MCF 10A (cell line): ENCODE results near the gene CORO1C. TPM values are rescaled to one million over a fixed set of nuclear protein-coding genes. Genes with fewer than 3 reads are reported as not detected.
"Not testable (repeated sequence)": the region's sequence is repeated elsewhere in the genome, so short reads cannot be mapped to it uniquely, and the experiment has no call there.

Source experiments
- BruUV-seq: library from RNA; stranded (reverse); fragments of 400-500 nt; replicated peaks from 2 replicates; lab custom pipeline; 2021; lab: Mats Ljungman, UMichigan
- CTCF ChIA-PET: fragments of 300-600 bp; sonication (Branson Sonifier 250); formaldehyde crosslinking; extraction: SDS; loops from one replicate; lab custom pipeline; 2021; ENCODE audit warnings: antibody characterized with exemption, inconsistent platforms; lab: Yijun Ruan, JAX
- POLR2A ChIA-PET: fragments of 300-600, 350-650 bp; sonication (Branson Sonifier 250); formaldehyde crosslinking; extraction: SDS; loops from one replicate; lab custom pipeline; 2020; ENCODE audit warnings: antibody characterized with exemption, inconsistent platforms; lab: Yijun Ruan, JAX
- DNase-seq: peaks from one replicate; pipeline ENCODE4 v3.0.0-alpha.2; 2018; ENCODE audit not compliant: unreplicated experiment
- H3K27ac Mint-ChIP-seq: one replicate; pipeline ENCODE4 v1.8.0; 2022; ENCODE audit warnings: mild to moderate bottlenecking, low read depth, mixed read lengths; ENCODE audit not compliant: unreplicated experiment
- H3K27me3 Mint-ChIP-seq: one replicate; pipeline ENCODE4 v1.8.0; 2022; ENCODE audit warnings: mixed read lengths; ENCODE audit not compliant: insufficient read depth, unreplicated experiment
- H3K36me3 Mint-ChIP-seq: one replicate; pipeline ENCODE4 v1.8.0; 2022; ENCODE audit warnings: mild to moderate bottlenecking, moderate library complexity, mixed read lengths; ENCODE audit not compliant: insufficient read depth, unreplicated experiment
- H3K4me1 Mint-ChIP-seq: one replicate; pipeline ENCODE4 v1.8.0; 2022; ENCODE audit warnings: mixed read lengths; ENCODE audit not compliant: insufficient read depth, unreplicated experiment
- H3K4me3 Mint-ChIP-seq: one replicate; pipeline ENCODE4 v1.8.0; 2022; ENCODE audit warnings: mild to moderate bottlenecking, moderate library complexity, mixed read lengths; ENCODE audit not compliant: unreplicated experiment
- H3K9me3 Mint-ChIP-seq: one replicate; pipeline ENCODE4 v1.8.0; 2022; ENCODE audit warnings: mixed read lengths; ENCODE audit not compliant: unreplicated experiment
- intact Hi-C: fragments of 100-400 bp; cut with micrococcal nuclease; formaldehyde crosslinking; loops from 2 replicates; pipeline ENCODE4 v1.14.1; 2022
- total RNA-seq: library from RNA; stranded (reverse); gene quantifications from 2 replicates; pipeline ENCODE4 v1.2.3, GENCODE V29; 2022
- TF ChIP-seq, protein P1 (sequence below): fragments of 200-600 bp; IDR thresholded peaks from one replicate; pipeline ENCODE4 v1.8.0; 2022; ENCODE audit warnings: antibody characterized with exemption, mild to moderate bottlenecking; ENCODE audit not compliant: unreplicated experiment

Gene CORO1C
- total RNA-seq, 1 experiment from 2014 or later, result 130 TPM

DNA sequence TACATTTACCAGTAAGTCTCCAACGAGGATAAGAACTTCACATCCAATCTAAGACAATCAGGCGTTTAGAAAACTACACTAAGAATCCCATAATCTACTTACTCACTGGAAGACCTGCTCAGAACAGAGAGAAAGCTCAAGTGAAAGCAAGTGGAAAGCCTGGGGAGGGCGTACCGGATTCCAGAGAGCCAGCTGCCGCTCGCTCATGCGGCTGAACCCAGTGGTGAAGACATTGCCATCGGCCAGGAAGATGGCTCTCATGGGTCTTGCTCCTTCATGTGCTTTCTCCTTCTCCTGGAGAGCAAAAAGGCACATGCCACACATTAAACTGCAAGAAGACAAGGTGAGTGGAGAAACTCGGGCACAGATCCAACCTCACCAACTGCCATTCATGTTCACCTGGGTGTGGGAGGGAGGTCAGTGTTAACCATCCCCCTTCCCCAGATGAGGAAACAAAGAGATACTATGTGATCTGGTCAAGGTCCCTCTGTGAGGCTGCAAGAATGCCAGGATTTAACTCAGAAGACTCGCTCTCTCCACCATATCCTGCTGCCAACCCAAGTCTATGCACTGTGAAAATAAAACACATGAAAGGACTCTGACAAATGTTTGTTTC is 74.1 kb downstream of the CORO1C start:
- BruUV-seq, result no TSS peak
- Mint-ChIP-seq H3K36me3 (peaks cover 55% of the 10 kb centered on the region), H3K27me3 (no peaks in the 10 kb centered on the region), H3K4me1 (no peaks in the 10 kb centered on the region), H3K9me3 (no peaks in the 10 kb centered on the region), H3K4me3 (no peak overlapping the region), H3K27ac (no peak overlapping the region)
- TF ChIP-seq, protein P1, sequence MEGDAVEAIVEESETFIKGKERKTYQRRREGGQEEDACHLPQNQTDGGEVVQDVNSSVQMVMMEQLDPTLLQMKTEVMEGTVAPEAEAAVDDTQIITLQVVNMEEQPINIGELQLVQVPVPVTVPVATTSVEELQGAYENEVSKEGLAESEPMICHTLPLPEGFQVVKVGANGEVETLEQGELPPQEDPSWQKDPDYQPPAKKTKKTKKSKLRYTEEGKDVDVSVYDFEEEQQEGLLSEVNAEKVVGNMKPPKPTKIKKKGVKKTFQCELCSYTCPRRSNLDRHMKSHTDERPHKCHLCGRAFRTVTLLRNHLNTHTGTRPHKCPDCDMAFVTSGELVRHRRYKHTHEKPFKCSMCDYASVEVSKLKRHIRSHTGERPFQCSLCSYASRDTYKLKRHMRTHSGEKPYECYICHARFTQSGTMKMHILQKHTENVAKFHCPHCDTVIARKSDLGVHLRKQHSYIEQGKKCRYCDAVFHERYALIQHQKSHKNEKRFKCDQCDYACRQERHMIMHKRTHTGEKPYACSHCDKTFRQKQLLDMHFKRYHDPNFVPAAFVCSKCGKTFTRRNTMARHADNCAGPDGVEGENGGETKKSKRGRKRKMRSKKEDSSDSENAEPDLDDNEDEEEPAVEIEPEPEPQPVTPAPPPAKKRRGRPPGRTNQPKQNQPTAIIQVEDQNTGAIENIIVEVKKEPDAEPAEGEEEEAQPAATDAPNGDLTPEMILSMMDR, result no peak
- intact Hi-C loops, result no loop called here
- ChIA-PET POLR2A (no interaction called here), CTCF (interaction anchor here (1.6 kb wide), 1 partner anchor 146 kb away, joined by 3 read pairs; no protein-coding TSS in a partner anchor)
- DNase-seq, result no peak

DNA sequence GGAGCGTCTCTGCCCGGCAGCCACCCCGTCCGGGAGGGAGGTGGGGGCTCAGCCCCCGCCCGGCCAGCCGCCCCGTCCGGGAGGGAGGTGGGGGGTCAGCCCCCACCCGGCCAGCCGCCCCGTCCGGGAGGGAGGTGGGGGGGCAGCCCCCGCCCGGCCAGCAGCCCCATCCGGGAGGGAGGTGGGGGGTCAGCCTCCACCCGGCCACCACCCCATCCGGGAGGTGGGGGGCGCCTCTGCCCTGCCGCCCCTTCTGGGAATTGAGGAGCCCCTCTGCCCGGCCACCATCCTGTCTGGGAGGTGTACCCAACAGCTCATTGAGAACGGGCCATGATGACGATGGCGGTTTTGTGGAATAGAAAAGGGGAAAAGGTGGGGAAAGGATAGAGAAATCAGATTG is 75.1 kb downstream of the CORO1C start:
- H3K9me3 Mint-ChIP-seq, DNase-seq, CTCF ChIA-PET, intact Hi-C loops, H3K4me3 Mint-ChIP-seq, BruUV-seq, H3K27me3 Mint-ChIP-seq, H3K4me1 Mint-ChIP-seq, H3K27ac Mint-ChIP-seq: not testable (repeated sequence)
- POLR2A ChIA-PET, result interaction anchor here (0.6 kb wide), 1 partner anchor 123 kb away, joined by 3 read pairs; no protein-coding TSS in a partner anchor
- H3K36me3 Mint-ChIP-seq, result peaks cover 57% of the 10 kb centered on the region

DNA sequence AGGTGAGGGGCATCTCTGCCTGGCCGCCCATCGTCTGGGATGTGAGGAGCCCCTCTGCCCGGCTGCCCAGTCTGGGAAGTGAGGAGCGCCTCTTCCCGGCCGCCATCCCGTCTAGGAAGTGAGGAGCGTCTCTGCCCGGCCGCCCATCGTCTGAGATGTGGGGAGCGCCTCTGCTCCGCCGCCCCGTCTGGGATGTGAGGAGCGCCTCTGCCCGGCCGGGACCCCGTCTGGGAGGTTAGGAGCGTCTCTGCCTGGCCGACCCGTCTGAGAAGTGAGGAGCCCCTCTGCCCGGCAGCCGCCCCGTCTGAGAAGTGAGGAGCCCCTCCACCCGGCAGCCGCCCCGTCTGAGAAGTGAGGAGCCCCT is 75.5 kb downstream of the CORO1C start:
- DNase-seq, H3K27ac Mint-ChIP-seq, H3K4me1 Mint-ChIP-seq, H3K9me3 Mint-ChIP-seq, H3K4me3 Mint-ChIP-seq, intact Hi-C loops, H3K27me3 Mint-ChIP-seq, CTCF ChIA-PET, BruUV-seq: not testable (repeated sequence)
- peaks cover 62% of the 10 kb centered on the region for H3K36me3 Mint-ChIP-seq
- POLR2A ChIA-PET, result interaction anchor here (0.6 kb wide), 1 partner anchor 122 kb away, joined by 3 read pairs; no protein-coding TSS in a partner anchor

DNA sequence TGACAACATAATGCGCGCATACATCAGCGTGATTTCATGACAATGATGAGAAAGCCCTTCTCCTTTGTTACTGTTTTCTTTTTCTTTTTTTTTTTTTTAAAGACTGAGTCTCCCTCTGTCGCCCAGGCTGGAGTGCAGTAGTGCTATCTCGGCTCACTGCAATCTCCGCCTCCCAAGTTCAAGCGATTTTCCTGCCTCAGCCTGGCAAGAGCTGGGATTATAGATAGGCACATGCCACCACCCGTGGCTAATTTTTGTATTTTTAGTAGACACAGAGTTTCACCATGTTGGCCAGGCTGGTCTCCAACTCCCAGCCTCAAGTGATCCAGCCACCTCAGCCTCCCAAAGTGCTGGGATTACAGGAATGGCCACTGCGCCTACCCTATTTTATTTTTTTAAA is 76.7 kb downstream of the CORO1C start:
- H3K4me1 Mint-ChIP-seq, DNase-seq, BruUV-seq, intact Hi-C loops, H3K27ac Mint-ChIP-seq, H3K4me3 Mint-ChIP-seq, H3K9me3 Mint-ChIP-seq, H3K27me3 Mint-ChIP-seq: not testable (repeated sequence)
- peaks cover 70% of the 10 kb centered on the region for H3K36me3 Mint-ChIP-seq
- POLR2A ChIA-PET, result interaction anchor here (0.8 to 0.9 kb wide), 2 partner anchors 10 to 86 kb away, joined by 3 to 6 read pairs; no protein-coding TSS in a partner anchor
- CTCF ChIA-PET, result interaction anchor here (0.6 to 0.9 kb wide), 2 partner anchors 10 to 508 kb away, joined by 3 read pairs; no protein-coding TSS in a partner anchor

DNA sequence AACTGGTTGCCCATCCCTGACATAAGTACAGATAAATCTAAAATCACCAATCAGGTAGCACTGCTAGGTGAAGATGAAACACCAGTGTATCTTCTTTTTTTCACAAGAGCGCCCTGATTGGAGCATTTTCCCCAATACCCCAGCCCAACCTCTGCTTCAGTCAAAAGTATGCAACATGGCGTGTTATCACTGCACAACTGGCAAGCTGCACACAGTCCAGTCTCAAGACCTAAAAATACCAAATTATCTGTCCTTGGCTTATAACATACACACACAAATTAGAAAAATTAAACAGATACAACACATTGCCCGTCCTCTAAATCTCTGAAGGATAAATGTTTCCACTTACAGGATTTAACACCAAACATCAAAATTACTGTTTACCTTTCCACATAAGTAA is 77.4 kb downstream of the CORO1C start:
- POLR2A ChIA-PET, result no interaction called here
- H3K4me1 Mint-ChIP-seq, result no peaks in the 10 kb centered on the region
- H3K36me3 Mint-ChIP-seq, result peaks cover 76% of the 10 kb centered on the region

More for the DNA sequence above, 77.4 kb downstream of the CORO1C start:
- no peaks in the 10 kb centered on the region for H3K27me3 Mint-ChIP-seq
- DNase-seq, result no peak
- no peak overlapping the region for H3K27ac Mint-ChIP-seq
- no TSS peak for BruUV-seq
- TF ChIP-seq, protein P1, result no peak
- intact Hi-C loops, result no loop called here
- no peaks in the 10 kb centered on the region for H3K9me3 Mint-ChIP-seq
- CTCF ChIA-PET, result interaction anchor here (0.6 to 1.3 kb wide), 2 partner anchors 10 to 78 kb away, joined by 5 read pairs; partner anchors contain the start of gene CORO1C
- H3K4me3 Mint-ChIP-seq, result no peak overlapping the region
